Natural killer cell (primary cell): ENCODE results near the gene MAGEA11. TPM values are rescaled to one million over a fixed set of nuclear protein-coding genes. Genes with fewer than 3 reads are reported as not detected.
"Not testable (repeated sequence)": the region's sequence is repeated elsewhere in the genome, so short reads cannot be mapped to it uniquely, and the experiment has no call there.

Experiments
- ATAC-seq, 3 donors: fragments of 150-1000 bp in 2 of 3; fragments of 200-7000 bp in 1 of 3; cut with Tn5 transposase; 1 replicate in 1 of 3; 2 replicates in 2 of 3; pipeline ENCODE4 v1.10.0; 2021; ENCODE audit warnings: mild to moderate bottlenecking in 2 of 3, moderate library complexity in 2 of 3
- DNase-seq, 2 donors: peaks; one replicate each; pipeline versions ENCODE4 v3.0.0 to v3.0.0-alpha.2; 2013 to 2021; ENCODE audit warnings: mixed read lengths in 1 of 2
- H3K27ac ChIP-seq: one replicate; pipeline ENCODE4 v1.5.1; 2013; ENCODE audit warnings: mild to moderate bottlenecking, low read length
- H3K27me3 ChIP-seq: one replicate; pipeline ENCODE4 v1.6.1; 2013; ENCODE audit warnings: low read length; ENCODE audit not compliant: control insufficient read depth, insufficient read depth
- H3K36me3 ChIP-seq: one replicate; pipeline ENCODE4 v1.6.1; 2013; ENCODE audit warnings: low read length; ENCODE audit not compliant: control insufficient read depth, insufficient read depth
- H3K4me1 ChIP-seq: one replicate; pipeline ENCODE4 v1.6.1; 2013; ENCODE audit warnings: low read length; ENCODE audit not compliant: control insufficient read depth, insufficient read depth
- H3K4me3 ChIP-seq: one replicate; pipeline ENCODE4 v1.5.1; 2013; ENCODE audit warnings: low read length
- H3K9me3 ChIP-seq: one replicate; pipeline ENCODE4 v1.6.1; 2013; ENCODE audit warnings: low read length; ENCODE audit not compliant: control insufficient read depth, insufficient read depth
- H3K27ac Mint-ChIP-seq, 2 donors: one replicate each; pipeline ENCODE4 v1.8.0; 2022; ENCODE audit warnings: mild to moderate bottlenecking in 2 of 2, mixed read lengths in 2 of 2, moderate library complexity in 1 of 2
- H3K27me3 Mint-ChIP-seq, 2 donors: one replicate each; pipeline ENCODE4 v1.8.0; 2022; ENCODE audit warnings: low read depth in 2 of 2, mixed read lengths in 2 of 2
- H3K36me3 Mint-ChIP-seq: one replicate; pipeline ENCODE4 v1.8.0; 2022; ENCODE audit warnings: mixed read lengths
- H3K4me1 Mint-ChIP-seq, 2 donors: one replicate each; pipeline ENCODE4 v1.8.0; 2022; ENCODE audit warnings: mixed read lengths in 2 of 2
- H3K4me3 Mint-ChIP-seq: one replicate; pipeline ENCODE4 v1.8.0; 2022; ENCODE audit warnings: mild to moderate bottlenecking, moderate library complexity, mixed read lengths
- H3K9me3 Mint-ChIP-seq, 2 donors: one replicate each; pipeline ENCODE4 v1.8.0; 2022; ENCODE audit warnings: mixed read lengths in 2 of 2
- CTCF ChIP-seq: fragments of 200-600 bp; IDR thresholded peaks from one replicate; pipeline ENCODE4 v1.8.0; 2022; ENCODE audit warnings: antibody characterized with exemption
- WGBS: methylation state at CpG from one replicate; pipeline ENCODE4 v1.1.7; 2013; ENCODE audit warnings: missing lambda C conversion rate; ENCODE audit not compliant: insufficient coverage; 5-methylcytosine and 5-hydroxymethylcytosine counted together
- intact Hi-C: fragments of 100-400 bp; cut with micrococcal nuclease; formaldehyde crosslinking; loops from one replicate; pipeline ENCODE4 v1.14.2; 2022
- total RNA-seq, 4 donors: library from RNA; stranded (reverse); fragments of 120-200 nt in 1 of 4; gene quantifications; one replicate each; pipeline versions ENCODE4 v1.2.3 to v1.2.4, GENCODE V29; 2013 to 2022

Gene MAGEA11
- total RNA-seq, 3 donors from 2014 or later (not counting 1 experiment from before 2014, with no cell fraction given): not detected

DNA sequence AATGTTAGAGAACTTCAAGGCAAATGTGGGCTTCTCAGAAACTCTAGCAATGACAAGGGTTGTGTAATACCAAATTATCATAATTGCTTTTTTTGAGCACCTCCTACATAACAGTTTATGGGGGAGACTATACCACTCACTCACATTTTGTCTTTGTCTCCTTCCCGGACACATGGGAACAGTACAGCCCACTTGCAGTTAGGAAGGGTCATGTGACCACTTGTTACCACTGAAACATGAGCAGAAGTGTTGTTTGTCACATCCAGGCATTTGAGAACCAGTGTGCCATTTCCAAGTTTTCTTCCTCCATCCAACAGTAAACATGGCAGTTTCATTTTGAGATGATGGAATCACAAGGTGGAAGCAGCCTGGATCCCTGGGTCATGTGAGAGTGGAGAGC is 6.9 kb downstream of the MAGEA11 start:
- 86% methylated on average over 1 of the region's 1 CpG for WGBS
- intact Hi-C loops: no loop called here

GRCh38 chrX:149720021-149720689 is 8.3 kb downstream of the MAGEA11 start:
- ATAC-seq (no peak), DNase-seq (no peak)
- no peaks in the 10 kb centered on the region for H3K9me3 Mint-ChIP-seq
- H3K4me1 Mint-ChIP-seq: no peaks in the 10 kb centered on the region
- no peaks in the 10 kb centered on the region for H3K27me3 Mint-ChIP-seq
- intact Hi-C loops: no loop called here
- 93% methylated on average over 19 of the region's 19 CpGs for WGBS
- H3K27ac ChIP-seq: no peak overlapping the region
- no peaks in the 10 kb centered on the region for H3K36me3 ChIP-seq
- H3K9me3 ChIP-seq: no peaks in the 10 kb centered on the region
- no peak overlapping the region for H3K27ac Mint-ChIP-seq
- no peaks in the 10 kb centered on the region for H3K4me1 ChIP-seq
- H3K27me3 ChIP-seq: no peaks in the 10 kb centered on the region
- TF ChIP-seq CTCF: no peak
- no peak overlapping the region for H3K4me3 Mint-ChIP-seq
- H3K4me3 ChIP-seq: no peak overlapping the region
- H3K36me3 Mint-ChIP-seq: no peaks in the 10 kb centered on the region

More for the DNA sequence above, 6.9 kb downstream of the MAGEA11 start:
- Mint-ChIP-seq H3K27me3 (no peaks in the 10 kb centered on the region), H3K4me3 (no peak overlapping the region), H3K4me1 (no peaks in the 10 kb centered on the region), H3K27ac (no peak overlapping the region), H3K36me3 (no peaks in the 10 kb centered on the region), H3K9me3 (no peaks in the 10 kb centered on the region)
- ATAC-seq: no peak
- H3K4me3 ChIP-seq: no peak overlapping the region
- no peaks in the 10 kb centered on the region for H3K9me3 ChIP-seq
- no peaks in the 10 kb centered on the region for H3K36me3 ChIP-seq
- no peak for DNase-seq
- no peak overlapping the region for H3K27ac ChIP-seq
- no peaks in the 10 kb centered on the region for H3K4me1 ChIP-seq
- H3K27me3 ChIP-seq: no peaks in the 10 kb centered on the region
- no peak for TF ChIP-seq CTCF

DNA sequence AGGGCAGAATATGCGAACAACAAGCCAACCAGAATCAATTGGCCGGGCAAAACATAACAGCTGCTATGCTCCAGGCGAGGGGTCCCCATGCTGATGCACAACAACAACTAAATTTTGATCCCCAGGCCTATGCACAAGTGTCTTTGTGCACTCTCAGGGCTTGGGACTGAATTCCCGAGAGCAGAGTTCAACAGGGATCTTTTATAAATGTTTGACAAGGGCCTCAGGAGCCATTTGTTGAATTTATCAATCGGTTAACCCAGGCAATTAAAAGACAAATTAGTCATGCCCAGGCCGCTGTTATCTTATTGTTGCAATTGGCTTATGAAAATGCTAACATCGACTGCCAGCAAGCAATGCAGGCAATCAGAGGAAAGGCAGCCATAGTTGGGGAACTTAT is 9.4 kb downstream of the MAGEA11 start:
- H3K27ac ChIP-seq, H3K36me3 Mint-ChIP-seq, H3K27me3 ChIP-seq, H3K4me1 Mint-ChIP-seq, H3K4me3 Mint-ChIP-seq, intact Hi-C loops, H3K9me3 Mint-ChIP-seq, H3K27ac Mint-ChIP-seq, DNase-seq, H3K4me1 ChIP-seq, H3K9me3 ChIP-seq, ATAC-seq, H3K4me3 ChIP-seq, H3K27me3 Mint-ChIP-seq, H3K36me3 ChIP-seq: not testable (repeated sequence)
- WGBS: 89% methylated on average over 7 of the region's 7 CpGs

DNA sequence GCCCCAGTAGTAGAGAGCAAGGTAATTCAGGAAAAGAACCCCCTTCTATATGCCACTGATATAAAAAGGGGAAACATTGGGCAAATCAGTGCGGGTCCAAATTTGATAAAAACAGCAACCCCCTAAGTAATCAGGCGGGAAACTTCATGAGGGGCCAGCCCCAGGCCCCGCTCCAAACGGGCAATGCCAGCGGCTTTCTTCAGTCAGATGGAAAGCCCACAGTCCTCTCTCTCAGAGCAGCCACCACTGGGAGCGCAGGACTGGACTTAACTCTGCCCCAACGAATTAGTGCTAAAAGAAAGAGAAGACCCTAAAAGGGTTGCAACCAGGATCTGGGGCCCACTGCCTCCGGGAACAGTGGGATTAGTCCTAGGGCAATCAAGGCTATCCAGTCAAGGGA is 9.9 kb downstream of the MAGEA11 start:
- Mint-ChIP-seq H3K9me3 (no peaks in the 10 kb centered on the region), H3K4me3 (no peak overlapping the region), H3K4me1 (no peaks in the 10 kb centered on the region), H3K27ac (no peak overlapping the region), H3K36me3 (no peaks in the 10 kb centered on the region), H3K27me3 (no peaks in the 10 kb centered on the region)
- ATAC-seq (no peak), DNase-seq (no peak)
- H3K27me3 ChIP-seq: no peaks in the 10 kb centered on the region
- TF ChIP-seq CTCF: no peak
- no peaks in the 10 kb centered on the region for H3K36me3 ChIP-seq
- no peaks in the 10 kb centered on the region for H3K9me3 ChIP-seq
- H3K4me1 ChIP-seq: no peaks in the 10 kb centered on the region
- 91% methylated on average over 8 of the region's 8 CpGs for WGBS
- H3K27ac ChIP-seq: no peak overlapping the region
- no peak overlapping the region for H3K4me3 ChIP-seq
- intact Hi-C loops: no loop called here

DNA sequence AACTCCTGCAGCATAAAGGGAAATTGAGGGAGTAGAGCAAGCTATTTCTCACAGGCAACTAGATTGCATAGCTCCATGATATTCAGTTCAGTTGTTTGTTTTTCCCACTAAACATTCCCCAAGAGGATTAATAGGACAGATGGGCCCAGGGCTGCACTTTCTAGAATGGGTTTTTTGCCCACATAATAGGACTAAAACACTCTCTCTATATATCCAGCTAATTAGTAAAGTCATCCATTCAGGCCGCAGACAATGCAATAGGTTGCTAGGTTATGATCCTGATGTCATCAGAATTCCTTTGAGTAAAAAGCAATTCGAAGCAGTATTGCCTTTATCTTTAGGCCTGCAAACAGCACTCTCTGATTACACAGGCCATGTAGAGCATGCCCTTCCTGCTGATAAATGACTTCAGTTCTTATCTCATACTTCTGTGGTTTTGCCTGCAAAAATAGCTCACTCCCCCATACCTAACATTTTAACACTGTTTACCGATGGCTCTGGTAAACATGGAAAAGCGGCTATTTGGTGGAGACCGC is 11.8 kb downstream of the MAGEA11 start:
- H3K4me1 ChIP-seq, H3K27ac ChIP-seq, ATAC-seq, intact Hi-C loops, DNase-seq, H3K36me3 Mint-ChIP-seq, H3K27me3 ChIP-seq, H3K9me3 Mint-ChIP-seq, H3K9me3 ChIP-seq, H3K4me1 Mint-ChIP-seq, H3K4me3 ChIP-seq, H3K4me3 Mint-ChIP-seq, H3K27me3 Mint-ChIP-seq, H3K27ac Mint-ChIP-seq, H3K36me3 ChIP-seq: not testable (repeated sequence)
- 67% methylated on average over 2 of the region's 5 CpGs for WGBS

DNA sequence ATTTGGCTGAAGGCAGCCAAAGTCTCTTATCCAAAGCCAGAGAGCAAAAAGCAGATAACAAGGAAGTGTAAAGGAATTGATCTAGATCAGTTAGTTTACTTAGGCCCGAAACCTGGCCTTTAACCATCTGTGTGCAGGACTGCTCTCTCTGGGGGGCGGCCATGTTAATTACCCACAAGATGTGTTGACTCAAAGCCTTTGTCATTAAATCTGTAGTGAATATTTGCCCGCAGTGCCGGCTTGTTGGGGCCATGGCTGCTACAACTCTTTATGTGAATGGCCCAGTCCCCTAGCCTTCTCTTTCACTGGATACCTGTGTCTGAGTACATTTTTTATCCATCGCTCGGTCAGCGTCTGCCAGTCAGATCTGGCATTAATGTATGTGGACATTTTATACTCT is 15.4 kb downstream of the MAGEA11 start:
- not testable (repeated sequence) for ATAC-seq, H3K27me3 Mint-ChIP-seq, H3K4me1 Mint-ChIP-seq

More for the DNA sequence above, 15.4 kb downstream of the MAGEA11 start:
- H3K9me3 Mint-ChIP-seq, intact Hi-C loops, H3K4me1 ChIP-seq, H3K9me3 ChIP-seq, DNase-seq, H3K36me3 ChIP-seq, H3K4me3 Mint-ChIP-seq, H3K27ac ChIP-seq, H3K27ac Mint-ChIP-seq, H3K27me3 ChIP-seq, H3K36me3 Mint-ChIP-seq, H3K4me3 ChIP-seq: not testable (repeated sequence)
- WGBS: no CpG with 5 or more reads among the region's 7 CpGs
